Lower lobe of right lung (tissue), 2 donors: ENCODE data around the gene PIRT. TPM values are rescaled to one million over a fixed set of nuclear protein-coding genes. Genes with fewer than 3 reads are reported as not detected.
A peak's percentile ranks its signal among the peaks of the same experiment; 100 is the strongest.
"Not testable (repeated sequence)": the region's sequence is repeated elsewhere in the genome, so short reads cannot be mapped to it uniquely, and the experiment has no call there.

ENCODE experiments used
- ATAC-seq, 2 donors: fragments of 200-7000 bp; cut with Tn5 transposase; one replicate each; pipeline ENCODE4 v1.9.1; 2020 to 2022; ENCODE audit warnings: mild to moderate bottlenecking in 2 of 2, moderate library complexity in 2 of 2
- DNase-seq: peaks from one replicate; pipeline ENCODE4 v3.0.0-alpha.2; 2020
- H3K27ac ChIP-seq: fragments of 200-600 bp; one replicate; pipeline ENCODE4 v1.8.0; 2022
- H3K27me3 ChIP-seq: fragments of 200-600 bp; one replicate; pipeline ENCODE4 v1.8.0; 2022; ENCODE audit warnings: low read depth
- H3K36me3 ChIP-seq: fragments of 200-600 bp; one replicate; pipeline ENCODE4 v1.8.0; 2022; ENCODE audit warnings: mild to moderate bottlenecking
- H3K4me1 ChIP-seq: fragments of 200-600 bp; one replicate; pipeline ENCODE4 v1.8.0; 2022
- H3K4me3 ChIP-seq: fragments of 200-600 bp; one replicate; pipeline ENCODE4 v1.8.0; 2022; ENCODE audit warnings: mild to moderate bottlenecking
- H3K9me3 ChIP-seq: fragments of 200-600 bp; one replicate; pipeline ENCODE4 v1.8.0; 2022
- intact Hi-C: fragments of 100-400 bp; cut with DNase I; formaldehyde crosslinking; loops from one replicate; pipeline ENCODE4 v1.11.0; 2022
- total RNA-seq: library from RNA; stranded (reverse); fragmentation: NEBNext Ultra II Directional; extraction: Animal tissue kit (Norgen Biotek cat#: 25700); gene quantifications from one replicate; pipeline ENCODE4 v1.2.1, GENCODE V29; 2021
- TF ChIP-seq, protein P1 (sequence below): fragments of 200-600 bp; IDR thresholded peaks from one replicate; pipeline ENCODE4 v1.8.0; 2022; ENCODE audit warnings: antibody characterized with exemption, mild to moderate bottlenecking
- donor health status: DM: no; HTN: yes; CAD: no; lungs with severe emphysema.

Gene PIRT
- total RNA-seq, 1 donor from 2014 or later, result not detected

DNA sequence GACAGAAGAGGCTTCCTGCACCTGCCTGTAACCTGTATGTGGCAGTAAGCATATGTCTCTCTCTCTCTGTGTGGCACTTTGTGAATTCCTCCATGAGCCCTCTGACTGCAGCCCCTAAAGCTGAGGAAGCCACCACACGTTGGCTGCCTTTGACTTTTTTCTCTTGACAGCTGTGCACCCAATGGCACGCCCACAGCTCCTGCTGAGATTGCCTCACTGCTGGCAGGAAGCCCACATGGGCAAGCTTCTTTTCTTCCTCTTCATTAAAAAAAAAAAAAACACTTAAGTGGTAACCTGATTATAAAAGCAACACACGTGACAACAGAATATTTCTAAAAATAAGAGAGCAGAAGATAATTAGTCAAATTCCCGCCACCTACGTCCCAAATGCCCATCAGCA lies 34.0 kb upstream of the PIRT start:
- Histone ChIP-seq H3K27me3 (no peaks in the 10 kb centered on the region), H3K4me1 (no peaks in the 10 kb centered on the region), H3K9me3 (no peaks in the 10 kb centered on the region), H3K4me3 (no peak overlapping the region), H3K27ac (no peak overlapping the region), H3K36me3 (no peaks in the 10 kb centered on the region)
- intact Hi-C loops, result no loop called here
- TF ChIP-seq, protein P1, sequence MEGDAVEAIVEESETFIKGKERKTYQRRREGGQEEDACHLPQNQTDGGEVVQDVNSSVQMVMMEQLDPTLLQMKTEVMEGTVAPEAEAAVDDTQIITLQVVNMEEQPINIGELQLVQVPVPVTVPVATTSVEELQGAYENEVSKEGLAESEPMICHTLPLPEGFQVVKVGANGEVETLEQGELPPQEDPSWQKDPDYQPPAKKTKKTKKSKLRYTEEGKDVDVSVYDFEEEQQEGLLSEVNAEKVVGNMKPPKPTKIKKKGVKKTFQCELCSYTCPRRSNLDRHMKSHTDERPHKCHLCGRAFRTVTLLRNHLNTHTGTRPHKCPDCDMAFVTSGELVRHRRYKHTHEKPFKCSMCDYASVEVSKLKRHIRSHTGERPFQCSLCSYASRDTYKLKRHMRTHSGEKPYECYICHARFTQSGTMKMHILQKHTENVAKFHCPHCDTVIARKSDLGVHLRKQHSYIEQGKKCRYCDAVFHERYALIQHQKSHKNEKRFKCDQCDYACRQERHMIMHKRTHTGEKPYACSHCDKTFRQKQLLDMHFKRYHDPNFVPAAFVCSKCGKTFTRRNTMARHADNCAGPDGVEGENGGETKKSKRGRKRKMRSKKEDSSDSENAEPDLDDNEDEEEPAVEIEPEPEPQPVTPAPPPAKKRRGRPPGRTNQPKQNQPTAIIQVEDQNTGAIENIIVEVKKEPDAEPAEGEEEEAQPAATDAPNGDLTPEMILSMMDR, result no peak
- DNase-seq (peak; percentile 69), ATAC-seq (no peak)

DNA sequence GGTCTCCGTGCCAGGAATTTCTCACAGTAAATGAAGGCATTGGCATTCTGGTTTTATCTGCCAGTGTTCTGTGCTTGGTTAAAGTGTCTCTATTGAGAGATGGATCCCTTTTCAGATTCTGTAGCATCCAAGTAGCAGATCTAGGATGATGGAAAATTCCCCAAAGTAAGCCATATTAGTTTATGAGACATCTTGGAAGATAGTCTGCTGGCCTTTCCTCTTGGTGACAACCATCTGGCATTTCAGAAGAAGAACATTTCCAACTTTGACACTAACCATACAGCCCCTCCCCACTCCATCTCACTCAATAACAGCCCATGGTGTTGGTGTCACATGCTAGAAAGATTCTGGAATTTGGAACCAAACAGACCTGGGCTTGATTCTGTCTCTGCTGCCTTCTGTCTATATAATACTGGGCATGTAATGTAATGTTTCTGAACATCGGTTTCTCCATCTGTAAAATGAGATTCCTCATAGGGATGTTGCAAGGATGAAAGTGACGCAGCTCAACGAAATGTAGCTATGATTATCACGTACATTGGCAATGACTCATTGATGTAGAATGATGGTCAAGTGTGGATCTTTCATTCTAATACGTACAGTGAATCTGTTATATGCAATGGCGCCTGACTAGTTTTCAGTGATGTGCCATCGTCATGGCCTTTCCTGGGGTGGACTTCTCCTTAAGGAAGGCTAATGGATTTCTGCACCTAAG lies 32.6 kb upstream of the PIRT start:
- TF ChIP-seq, protein P1, result no peak
- intact Hi-C loops, result no loop called here
- H3K4me3 ChIP-seq, result no peak overlapping the region

DNA sequence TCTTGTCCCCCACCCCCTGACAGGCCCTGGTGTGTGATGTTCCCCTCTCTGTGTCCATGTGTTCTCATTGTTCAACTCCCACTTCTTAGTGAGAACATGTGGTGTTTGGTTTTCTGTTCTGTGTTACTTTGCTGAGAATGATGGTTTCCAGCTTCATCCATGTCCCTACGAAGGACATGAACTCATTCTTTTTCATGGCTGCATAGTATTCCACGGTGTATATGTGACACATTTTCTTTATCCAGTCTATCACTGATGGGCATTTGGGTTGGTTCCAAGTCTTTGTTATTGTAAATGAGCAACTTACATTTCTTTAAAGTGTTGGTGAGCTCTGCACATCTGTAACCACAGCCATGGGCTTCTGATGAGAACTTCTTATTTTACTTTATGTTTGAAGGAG lies 30.9 kb upstream of the PIRT start:
- ATAC-seq, H3K9me3 ChIP-seq, H3K27me3 ChIP-seq, H3K4me1 ChIP-seq, DNase-seq, H3K27ac ChIP-seq, intact Hi-C loops, H3K36me3 ChIP-seq, H3K4me3 ChIP-seq: not testable (repeated sequence)

More for the DNA sequence above, 32.6 kb upstream of the PIRT start:
- ATAC-seq, result no peak
- no peak for DNase-seq
- Histone ChIP-seq H3K27ac (no peak overlapping the region), H3K27me3 (no peaks in the 10 kb centered on the region), H3K9me3 (no peaks in the 10 kb centered on the region), H3K36me3 (no peaks in the 10 kb centered on the region), H3K4me1 (no peaks in the 10 kb centered on the region)

DNA sequence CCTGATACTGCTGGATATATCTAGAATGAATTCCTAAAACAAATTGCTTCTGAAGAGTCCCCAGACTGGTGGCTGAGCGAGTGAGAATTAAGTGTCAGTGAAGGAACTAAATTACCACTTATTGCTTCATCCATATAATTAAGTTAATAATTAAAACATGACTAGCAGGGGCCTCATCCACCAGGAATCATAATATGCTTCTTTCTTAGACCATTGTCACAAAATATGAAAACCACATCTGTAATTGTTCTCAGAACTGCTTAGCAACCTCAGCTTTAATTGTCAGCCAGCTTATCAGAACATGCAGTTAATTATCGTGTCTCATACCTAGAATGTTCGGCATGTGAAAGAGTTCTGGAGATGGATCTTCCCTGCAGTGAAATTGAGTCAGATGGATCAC lies 21.2 kb upstream of the PIRT start:
- DNase-seq (no peak), ATAC-seq (no peak)
- TF ChIP-seq, protein P1, result no peak
- Histone ChIP-seq H3K4me3 (no peak overlapping the region), H3K27ac (no peak overlapping the region), H3K27me3 (no peaks in the 10 kb centered on the region), H3K4me1 (no peaks in the 10 kb centered on the region), H3K9me3 (no peaks in the 10 kb centered on the region), H3K36me3 (no peaks in the 10 kb centered on the region)
- intact Hi-C loops, result no loop called here

DNA sequence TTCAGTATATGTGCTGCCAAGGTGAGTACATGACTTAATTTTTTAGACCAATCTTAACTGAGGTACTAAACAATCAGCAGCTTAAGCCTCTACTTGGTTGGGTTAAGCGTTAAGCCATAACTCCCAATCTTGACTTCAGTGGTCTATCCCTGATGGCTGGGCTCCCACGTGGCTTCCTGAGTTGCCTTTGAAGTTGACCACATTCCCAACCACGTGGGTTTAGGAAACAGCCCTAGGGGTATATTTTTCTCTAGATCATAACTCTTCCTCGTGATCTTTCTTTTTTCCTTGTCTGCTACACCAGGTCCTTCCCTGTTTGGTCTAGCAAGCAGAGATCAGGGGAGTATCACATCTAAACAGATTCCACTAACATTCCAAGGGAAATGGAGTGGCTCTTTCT lies 20.1 kb upstream of the PIRT start:
- Histone ChIP-seq H3K27me3 (no peaks in the 10 kb centered on the region), H3K4me3 (no peak overlapping the region), H3K27ac (no peak overlapping the region), H3K9me3 (no peaks in the 10 kb centered on the region), H3K4me1 (no peaks in the 10 kb centered on the region), H3K36me3 (no peaks in the 10 kb centered on the region)
- no peak for ATAC-seq
- intact Hi-C loops, result no loop called here
- TF ChIP-seq, protein P1, result no peak
- DNase-seq, result no peak

DNA sequence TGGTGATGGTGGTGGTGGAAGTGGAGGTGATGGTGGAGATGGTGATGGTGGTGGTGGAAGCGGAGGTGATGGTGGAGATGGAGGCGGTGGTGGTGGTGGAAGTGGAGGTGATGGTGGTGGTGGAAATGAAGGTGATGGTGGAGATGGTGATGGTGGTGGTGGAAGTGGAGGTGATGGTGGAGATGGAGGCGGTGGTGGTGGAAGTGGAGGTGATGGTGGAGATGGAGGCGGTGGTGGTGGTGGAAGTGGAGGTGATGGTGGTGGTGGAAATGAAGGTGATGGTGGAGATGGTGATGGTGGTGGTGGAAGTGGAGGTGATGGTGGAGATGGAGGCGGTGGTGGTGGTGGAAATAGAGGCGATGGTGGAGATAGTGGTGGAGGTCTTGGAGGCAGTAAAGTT lies 8.7 kb upstream of the PIRT start:
- intact Hi-C loops, H3K4me3 ChIP-seq, H3K9me3 ChIP-seq, DNase-seq, H3K27ac ChIP-seq, H3K36me3 ChIP-seq, ATAC-seq, H3K27me3 ChIP-seq: not testable (repeated sequence)
- H3K4me1 ChIP-seq, result peaks cover 10% of the 10 kb centered on the region
